A673 (cell line): Measurements from ENCODE around the gene VARS1. TPM values are rescaled to one million over a fixed set of nuclear protein-coding genes. Genes with fewer than 3 reads are reported as not detected.

Experiments
- BruUV-seq: library from RNA; stranded (reverse); fragments of 400-500 nt; replicated peaks from 2 replicates; lab custom pipeline; 2021; lab: Mats Ljungman, UMichigan
- CTCF ChIA-PET: fragments of 300-600 bp; sonication (Branson Sonifier 250); formaldehyde crosslinking; loops from one replicate; lab custom pipeline; 2022; ENCODE audit warnings: antibody characterized with exemption; lab: Charles Lee
- POLR2A ChIA-PET: fragments of 300-600 bp; sonication (Branson Sonifier 250); formaldehyde crosslinking; loops from one replicate; lab custom pipeline; 2022; ENCODE audit warnings: antibody characterized with exemption; ENCODE audit not compliant: low non-redundant PET; lab: Charles Lee
- DNase-seq: peaks from one replicate; pipeline ENCODE4 v3.0.0-alpha.2; 2015; ENCODE audit warnings: low spot score
- H3K27ac ChIP-seq: fragments of 200-600 bp; sonication (generic); 2 replicates; pipeline ENCODE4 v1.5.1; 2016; ENCODE audit warnings: mixed run types, low read depth, mild to moderate bottlenecking, mixed read lengths, antibody characterized with exemption, low read length; ENCODE audit not compliant: poor library complexity, severe bottlenecking
- H3K27me3 ChIP-seq: fragments of 200-600 bp; sonication (generic); replicated peaks from 2 replicates; pipeline ENCODE4 v1.6.1; 2017; ENCODE audit warnings: mixed run types, low read depth, mild to moderate bottlenecking, mixed read lengths, antibody characterized with exemption, low read length; ENCODE audit not compliant: insufficient read depth, poor library complexity
- H3K36me3 ChIP-seq: fragments of 200-600 bp; sonication (generic); 2 replicates; pipeline ENCODE4 v1.6.1; 2016; ENCODE audit warnings: mixed run types, mild to moderate bottlenecking, mixed read lengths, antibody characterized with exemption, low read length; ENCODE audit not compliant: insufficient read depth, poor library complexity, severe bottlenecking
- H3K4me1 ChIP-seq: fragments of 200-600 bp; sonication (generic); 2 replicates; pipeline ENCODE4 v1.6.1; 2017; ENCODE audit warnings: mixed run types, mild to moderate bottlenecking, mixed read lengths, antibody characterized with exemption, low read length; ENCODE audit not compliant: insufficient read depth, poor library complexity, severe bottlenecking
- H3K4me3 ChIP-seq: fragments of 200-600 bp; sonication (generic); 2 replicates; pipeline ENCODE4 v1.5.1; 2016; ENCODE audit warnings: low read depth, mixed run types, mild to moderate bottlenecking, mixed read lengths, low read length; ENCODE audit not compliant: poor library complexity, severe bottlenecking
- H3K9me3 ChIP-seq: fragments of 200-600 bp; sonication (generic); 2 replicates; pipeline ENCODE4 v1.6.1; 2016; ENCODE audit warnings: mixed run types, low read depth, mild to moderate bottlenecking, mixed read lengths, antibody characterized with exemption, low read length; ENCODE audit not compliant: poor library complexity, severe bottlenecking
- EZH2 ChIP-seq: fragments of 200-600 bp; sonication (generic); IDR thresholded peaks from 2 replicates; pipeline ENCODE4 v1.6.1; 2017; ENCODE audit warnings: borderline replicate concordance, low read depth, mild to moderate bottlenecking, mixed read lengths, antibody characterized with exemption, low read length; ENCODE audit not compliant: poor library complexity, severe bottlenecking
- intact Hi-C: fragments of 100-400 bp; cut with micrococcal nuclease; formaldehyde crosslinking; loops from one replicate; pipeline ENCODE4 v1.10.0; 2022; ENCODE audit not compliant: unreplicated experiment
- total RNA-seq: library from RNA; stranded (reverse); gene quantifications from 2 replicates; pipeline ENCODE4 v1.2.3, GENCODE V29; 2021
- TF ChIP-seq, protein P1 (sequence below): fragments of 300-800, 200-600 bp; sonication (generic); conservative IDR thresholded peaks from 2 replicates; pipeline ENCODE4 v1.5.1; 2017; ENCODE audit warnings: low read depth, mild to moderate bottlenecking, antibody characterized with exemption, low read length, moderate library complexity, mixed read lengths

The VARS1 gene
- total RNA-seq, 1 experiment from 2014 or later: 233 TPM

DNA sequence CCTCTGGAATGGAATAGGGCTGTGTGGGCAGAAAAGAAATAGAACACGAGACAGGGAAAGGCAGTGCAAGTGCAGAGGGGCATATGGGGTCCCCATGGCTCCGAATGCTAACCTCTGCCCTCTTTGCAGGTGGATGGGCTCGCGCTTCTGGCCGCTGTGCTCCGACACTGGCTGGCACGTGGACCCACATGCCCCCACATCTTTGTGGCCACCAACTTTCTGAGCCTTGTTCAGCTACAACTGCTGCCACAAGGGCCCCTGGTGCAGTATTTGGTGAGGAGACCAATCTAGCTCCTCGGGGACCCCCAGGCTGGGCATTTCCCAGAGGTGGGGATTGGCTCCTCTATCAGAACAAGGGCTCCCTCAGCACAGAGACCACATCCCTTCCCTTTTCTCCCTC lies 34.2 kb downstream of the VARS1 start:
- H3K27me3 ChIP-seq: no peaks in the 10 kb centered on the region
- H3K9me3 ChIP-seq: no peaks in the 10 kb centered on the region
- CTCF ChIA-PET: no interaction called here
- intact Hi-C loops: no loop called here
- no peak overlapping the region for H3K27ac ChIP-seq
- H3K4me3 ChIP-seq: no peak overlapping the region
- TF ChIP-seq EZH2: no peak
- TF ChIP-seq, protein P1, sequence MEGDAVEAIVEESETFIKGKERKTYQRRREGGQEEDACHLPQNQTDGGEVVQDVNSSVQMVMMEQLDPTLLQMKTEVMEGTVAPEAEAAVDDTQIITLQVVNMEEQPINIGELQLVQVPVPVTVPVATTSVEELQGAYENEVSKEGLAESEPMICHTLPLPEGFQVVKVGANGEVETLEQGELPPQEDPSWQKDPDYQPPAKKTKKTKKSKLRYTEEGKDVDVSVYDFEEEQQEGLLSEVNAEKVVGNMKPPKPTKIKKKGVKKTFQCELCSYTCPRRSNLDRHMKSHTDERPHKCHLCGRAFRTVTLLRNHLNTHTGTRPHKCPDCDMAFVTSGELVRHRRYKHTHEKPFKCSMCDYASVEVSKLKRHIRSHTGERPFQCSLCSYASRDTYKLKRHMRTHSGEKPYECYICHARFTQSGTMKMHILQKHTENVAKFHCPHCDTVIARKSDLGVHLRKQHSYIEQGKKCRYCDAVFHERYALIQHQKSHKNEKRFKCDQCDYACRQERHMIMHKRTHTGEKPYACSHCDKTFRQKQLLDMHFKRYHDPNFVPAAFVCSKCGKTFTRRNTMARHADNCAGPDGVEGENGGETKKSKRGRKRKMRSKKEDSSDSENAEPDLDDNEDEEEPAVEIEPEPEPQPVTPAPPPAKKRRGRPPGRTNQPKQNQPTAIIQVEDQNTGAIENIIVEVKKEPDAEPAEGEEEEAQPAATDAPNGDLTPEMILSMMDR: no peak
- POLR2A ChIA-PET: no interaction called here
- no peaks in the 10 kb centered on the region for H3K4me1 ChIP-seq
- no TSS peak for BruUV-seq
- no peak for DNase-seq
- peaks cover 59% of the 10 kb centered on the region for H3K36me3 ChIP-seq

DNA sequence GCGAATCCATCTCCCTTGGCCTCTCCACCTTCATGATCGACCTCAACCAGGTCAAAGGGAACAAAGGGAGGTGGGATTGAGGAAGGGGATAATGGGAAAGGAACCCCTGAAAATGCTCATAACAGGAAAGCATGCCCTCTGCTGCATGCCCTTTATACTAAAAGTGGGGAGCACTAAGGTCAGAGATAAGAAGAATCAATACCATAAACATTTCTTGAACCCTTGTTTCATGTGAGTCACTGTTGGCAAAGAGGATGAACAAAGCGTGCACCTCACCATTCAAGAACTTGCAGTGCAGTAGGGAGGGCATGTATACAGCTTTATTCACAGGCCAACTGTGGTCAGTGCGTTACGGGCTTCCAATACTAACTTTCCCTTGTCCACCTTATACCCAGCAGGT lies 34.8 kb downstream of the VARS1 start:
- peaks cover 59% of the 10 kb centered on the region for H3K36me3 ChIP-seq
- CTCF ChIA-PET: no interaction called here
- TF ChIP-seq, protein P1: no peak
- no peak for TF ChIP-seq EZH2
- no peak for DNase-seq
- no peaks in the 10 kb centered on the region for H3K27me3 ChIP-seq
- H3K9me3 ChIP-seq: no peaks in the 10 kb centered on the region
- no peak overlapping the region for H3K27ac ChIP-seq
- POLR2A ChIA-PET: interaction anchor here (0.6 kb wide), 1 partner anchor 9 kb away, joined by 6 read pairs; no protein-coding TSS in a partner anchor
- intact Hi-C loops: no loop called here
- no TSS peak for BruUV-seq
- H3K4me1 ChIP-seq: no peaks in the 10 kb centered on the region
- H3K4me3 ChIP-seq: no peak overlapping the region

DNA sequence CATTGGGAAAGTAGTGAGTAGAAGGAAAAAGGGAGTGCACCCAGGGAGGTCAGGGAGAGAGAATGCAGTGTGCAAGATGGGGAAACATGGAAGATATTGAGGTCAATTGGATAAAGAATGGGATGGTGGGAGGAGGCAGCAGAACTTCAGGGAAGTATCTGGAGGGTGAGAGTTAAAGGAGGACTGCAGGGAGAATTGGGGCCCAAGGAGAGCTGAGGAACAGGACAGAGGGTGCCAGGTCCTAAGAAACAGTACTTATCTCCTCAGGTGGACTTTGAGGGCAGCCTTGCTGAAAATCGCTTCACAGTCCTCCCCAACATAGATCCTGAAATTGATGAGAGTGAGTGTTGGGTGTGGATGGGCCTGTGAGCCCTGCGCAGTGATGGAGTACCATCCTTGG lies 37.3 kb downstream of the VARS1 start:
- no peaks in the 10 kb centered on the region for H3K9me3 ChIP-seq
- peaks cover 53% of the 10 kb centered on the region for H3K36me3 ChIP-seq
- DNase-seq: no peak
- no peak for TF ChIP-seq EZH2
- TF ChIP-seq, protein P1: no peak
- no TSS peak for BruUV-seq
- no peak overlapping the region for H3K4me3 ChIP-seq
- intact Hi-C loops: no loop called here
- H3K4me1 ChIP-seq: no peaks in the 10 kb centered on the region
- ChIA-PET POLR2A (no interaction called here), CTCF (interaction anchor here (1.5 kb wide), 1 partner anchor 11 kb away, joined by 4 read pairs; no protein-coding TSS in a partner anchor)
- H3K27me3 ChIP-seq: no peaks in the 10 kb centered on the region
- no peak overlapping the region for H3K27ac ChIP-seq
